ENCODE data around the gene PNKD. TPM values are rescaled to one million over a fixed set of nuclear protein-coding genes. Genes with fewer than 3 reads are reported as not detected.

The PNKD gene
- total and polyA plus RNA-seq, 11 donors = 53.8 to 146 (median 72.5) TPM

GRCh38 chr2:218229851-218230250, 40.5 kb upstream of the PNKD start:
- peak overlapping the region in 2 of 12 donors; percentile 3 to 22 for H3K4me3 ChIP-seq
- ATAC-seq = peak in 2 of 4 donors; percentile 19 to 43
- DNase-seq = no peak
- peak overlapping the region in 10 of 12 donors; percentile 3 to 86 (median 52) for H3K27ac ChIP-seq
- peaks cover 8 to 78% (median 31%) of the 10 kb centered on the region in 12 donors for H3K4me1 ChIP-seq
- no peaks in the 10 kb centered on the region for H3K27me3 ChIP-seq
- peaks cover 0 to 100% (median 95%) of the 10 kb centered on the region in 9 donors for H3K36me3 ChIP-seq
- WGBS, 4 donors = 89 to 92% (median 92%) methylated on average over 4 of the region's 4 CpGs
- intact Hi-C loops (cut with DNase I) = loop anchor here in 1 of 10 donors (5.0 kb wide), 1 partner anchor 32 kb away; the partner anchor contains the start of gene GPBAR1
- H3K9me3 ChIP-seq = no peaks in the 10 kb centered on the region
- TF ChIP-seq POLR2A (IDR thresholded peaks at IDR 0.05) (no peak), CTCF (IDR thresholded peaks at IDR 0.05) (no peak)

- ATAC-seq (peak in 1 of 4 donors; percentile 41), DNase-seq (no peak)
- Histone ChIP-seq H3K9me3 (no peaks in the 10 kb centered on the region), H3K36me3 (peaks cover 3 to 100% (median 95%) of the 10 kb centered on the region in 9 donors), H3K4me3 (no peak overlapping the region), H3K27ac (peak overlapping the region in 2 of 12 donors; percentile 66 to 86), H3K27me3 (no peaks in the 10 kb centered on the region), H3K4me1 (peaks cover 8 to 68% (median 31%) of the 10 kb centered on the region in 12 donors)
- TF ChIP-seq POLR2A (IDR thresholded peaks at IDR 0.05) = no peak
- peak in 4 of 12 donors; percentile 13 to 42 (median 19) for TF ChIP-seq CTCF (IDR thresholded peaks at IDR 0.05)
- 0 to 8% (median 3%) methylated on average over 1 of the region's 1 CpG for WGBS, 4 donors
- intact Hi-C loops (cut with DNase I) = no loop called here
These were observed 39.4 kb upstream of the PNKD start for GRCh38 chr2:218230882-218231281.

- ATAC-seq (no peak), DNase-seq (no peak)
- no peaks in the 10 kb centered on the region for H3K27me3 ChIP-seq
- 86 to 95% (median 92%) methylated on average over 4 of the region's 4 CpGs for WGBS, 4 donors
- H3K4me1 ChIP-seq = peaks cover 6 to 43% (median 26%) of the 10 kb centered on the region in 12 donors
- intact Hi-C loops (cut with DNase I) = no loop called here
- H3K4me3 ChIP-seq = no peak overlapping the region
- H3K36me3 ChIP-seq = peaks cover 3 to 100% (median 95%) of the 10 kb centered on the region in 9 donors
- no peak overlapping the region for H3K27ac ChIP-seq
- no peak for TF ChIP-seq POLR2A (IDR thresholded peaks at IDR 0.05)
- TF ChIP-seq CTCF (IDR thresholded peaks at IDR 0.05) = no peak
- H3K9me3 ChIP-seq = no peaks in the 10 kb centered on the region
These were observed 36.8 kb upstream of the PNKD start for GRCh38 chr2:218233543-218233942.

GRCh38 chr2:218234521-218234920, 35.8 kb upstream of the PNKD start:
- WGBS, 4 donors = 61 to 63% (median 63%) methylated on average over 3 of the region's 3 CpGs
- ATAC-seq = no peak

More at GRCh38 chr2:218234521-218234920, 35.8 kb upstream of the PNKD start:
- no peak overlapping the region for H3K27ac ChIP-seq
- TF ChIP-seq CTCF (IDR thresholded peaks at IDR 0.05) = no peak
- TF ChIP-seq POLR2A (IDR thresholded peaks at IDR 0.05) = no peak
- H3K36me3 ChIP-seq = peaks cover 3 to 100% (median 97%) of the 10 kb centered on the region in 9 donors
- intact Hi-C loops (cut with DNase I) = no loop called here
- H3K4me1 ChIP-seq = peaks cover 0 to 33% (median 16%) of the 10 kb centered on the region in 12 donors
- H3K27me3 ChIP-seq = no peaks in the 10 kb centered on the region
- H3K9me3 ChIP-seq = no peaks in the 10 kb centered on the region
- no peak overlapping the region for H3K4me3 ChIP-seq
- DNase-seq = no peak

Data from heart left ventricle (tissue), 16 donors.